ENCODE data around the gene ECD.

ECD gene

GRCh38 chr10:73096449-73097304 lies 71.1 kb downstream of the ECD start, which contains the start of gene P4HA1:
Gene P4HA1 (minus strand): TSS chr10:73096866. CDS start chr10:73074883, 21,983 bp downstream.
- peak; percentile 100 for DNase-seq

- peak; percentile 47 for DNase-seq
Observed at GRCh38 chr10:73096041-73096448, 71.8 kb downstream of the ECD start.

GRCh38 chr10:73095481-73096021 lies 72.3 kb downstream of the ECD start:
- no peak for DNase-seq

- no peak for DNase-seq
Observed at GRCh38 chr10:73094986-73095480, 72.8 kb downstream of the ECD start.

GRCh38 chr10:73093922-73094850 lies 73.6 kb downstream of the ECD start:
- DNase-seq = no peak

- no peak for DNase-seq
Observed at GRCh38 chr10:73092830-73093229, 75.0 kb downstream of the ECD start.

GRCh38 chr10:73088304-73088703 lies 79.5 kb downstream of the ECD start:
- no peak for DNase-seq

GRCh38 chr10:73086816-73087215 lies 81.0 kb downstream of the ECD start:
- DNase-seq = no peak

- no peak for DNase-seq
Observed at GRCh38 chr10:73084209-73084608, 83.6 kb downstream of the ECD start.

Measured in activated gamma-delta T cell (primary cell).